ENCODE data around the gene TRAPPC3.
"Not testable (repeated sequence)": the region's sequence is repeated elsewhere in the genome, so short reads cannot be mapped to it uniquely, and the experiment has no call there.

The TRAPPC3 gene

GRCh38 chr1:36149237-36149972 lies at the start of gene TRAPPC3:
Gene TRAPPC3, minus strand, starts transcription at chr1:36149486. Its CDS starts 108 bp downstream, at chr1:36149378.
- peak; percentile 100 for DNase-seq

- no peak for DNase-seq
Measured at GRCh38 chr1:36198641-36199040, 49.4 kb upstream of the TRAPPC3 start.

GRCh38 chr1:36196805-36197204 lies 47.5 kb upstream of the TRAPPC3 start:
- not testable (repeated sequence) for DNase-seq

DNA sequence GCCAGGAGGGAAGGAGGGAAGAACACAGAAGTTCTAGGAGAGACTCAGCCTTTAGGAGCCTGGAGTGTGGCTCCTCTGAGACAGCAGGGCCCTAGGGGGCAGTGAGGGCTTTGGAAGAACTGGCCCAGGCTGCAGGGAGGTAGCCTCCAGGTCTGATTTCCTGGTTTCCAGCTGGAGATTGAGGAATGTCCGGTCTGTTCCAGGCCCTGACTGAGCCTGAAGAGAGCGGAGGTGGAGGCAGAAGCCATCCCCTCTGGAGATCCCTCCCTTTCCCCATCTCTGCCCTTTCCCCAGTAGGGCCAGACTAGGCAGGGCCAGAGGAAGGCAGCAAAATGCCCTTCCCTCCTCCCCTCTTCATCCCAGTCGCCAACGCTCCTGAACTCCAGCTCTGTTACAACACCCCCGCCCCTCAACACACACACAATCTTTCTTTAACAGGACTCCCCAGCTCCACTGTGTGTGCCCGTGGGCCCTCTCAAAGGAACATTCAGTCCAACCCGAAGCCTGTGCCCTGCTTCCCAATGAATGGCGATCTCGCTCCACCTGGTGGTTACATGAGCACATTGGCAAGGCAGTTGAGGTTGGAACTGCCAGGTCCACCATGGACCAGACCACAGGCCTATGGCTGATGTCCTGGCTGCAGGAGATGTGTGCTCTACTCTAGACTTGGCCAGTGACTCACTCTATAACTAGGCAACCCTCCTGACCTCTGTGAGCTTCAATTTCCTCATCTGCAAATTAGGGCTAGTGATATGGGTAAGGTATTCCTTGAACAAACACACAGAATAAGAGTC lies 38.7 kb upstream of the TRAPPC3 start:
- peak; percentile 95 for DNase-seq

DNA sequence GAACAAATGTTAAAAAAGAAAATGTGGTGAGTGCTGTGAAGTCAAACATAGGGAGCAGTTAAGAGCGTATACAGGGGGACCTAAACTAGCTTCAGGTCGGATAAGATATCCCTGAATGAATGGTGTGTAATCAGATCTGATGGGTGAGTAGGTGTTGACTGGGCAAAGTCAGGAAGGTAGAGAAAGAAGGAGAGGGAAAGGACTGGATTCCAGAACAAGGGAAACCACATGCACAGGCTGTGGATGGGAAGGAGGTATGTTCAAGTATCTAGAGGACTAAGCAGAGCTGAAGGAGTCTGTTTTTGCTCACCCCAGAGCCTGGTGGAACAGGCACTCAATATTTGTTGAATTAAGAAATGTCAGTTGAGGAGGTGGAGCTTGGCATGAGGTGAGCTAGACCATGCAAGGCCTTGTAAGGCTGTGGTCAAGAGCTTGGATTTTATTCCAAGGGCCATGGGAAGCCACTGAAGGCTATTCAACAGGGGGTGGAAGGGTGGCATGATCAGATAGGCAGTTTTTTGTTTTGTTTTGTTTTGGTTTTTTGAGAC lies 34.1 kb upstream of the TRAPPC3 start:
- no peak for DNase-seq

DNA sequence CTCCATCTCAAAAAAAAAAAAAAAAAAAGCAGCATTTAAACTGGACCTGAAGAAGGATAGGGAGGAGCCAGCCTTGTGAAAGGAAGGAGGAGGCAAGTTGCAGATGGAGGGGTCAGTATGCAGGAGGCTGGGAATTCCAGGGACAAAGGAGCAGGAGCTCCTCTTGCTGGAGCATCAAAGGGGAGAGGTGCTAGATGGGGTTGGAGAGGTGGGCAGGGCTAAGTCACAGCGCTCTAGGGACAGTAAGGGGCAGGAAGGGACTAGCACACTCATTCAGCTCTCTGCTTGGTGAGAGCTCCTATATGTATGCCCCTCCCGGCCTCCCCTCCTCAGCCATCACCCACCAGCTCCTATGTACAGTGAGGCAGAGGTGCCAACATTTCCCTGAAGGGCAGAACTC lies 33.4 kb upstream of the TRAPPC3 start:
- no peak for DNase-seq

DNA sequence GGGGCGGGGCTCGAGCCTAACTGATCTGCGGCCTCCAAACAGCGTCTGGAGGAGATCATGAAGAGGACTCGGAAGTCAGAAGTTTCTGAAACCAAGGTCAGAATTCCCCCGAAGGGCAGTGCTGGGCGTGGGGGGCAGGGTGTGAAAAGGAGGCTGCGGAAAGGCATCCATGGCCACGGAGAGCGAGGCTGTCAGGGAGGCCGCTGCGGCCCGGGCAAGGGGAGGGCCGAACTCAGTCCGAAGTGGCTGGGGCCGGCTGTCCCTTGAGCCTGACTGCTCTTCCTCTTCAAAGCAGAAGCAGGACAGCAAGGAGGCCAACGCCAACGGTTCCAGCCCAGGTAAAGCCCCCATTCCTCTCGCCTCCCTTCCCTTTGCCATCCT lies 29.9 kb upstream of the TRAPPC3 start:
- DNase-seq, result no peak

GRCh38 chr1:36178471-36179219 lies 29.4 kb upstream of the TRAPPC3 start:
- no peak for DNase-seq

DNA sequence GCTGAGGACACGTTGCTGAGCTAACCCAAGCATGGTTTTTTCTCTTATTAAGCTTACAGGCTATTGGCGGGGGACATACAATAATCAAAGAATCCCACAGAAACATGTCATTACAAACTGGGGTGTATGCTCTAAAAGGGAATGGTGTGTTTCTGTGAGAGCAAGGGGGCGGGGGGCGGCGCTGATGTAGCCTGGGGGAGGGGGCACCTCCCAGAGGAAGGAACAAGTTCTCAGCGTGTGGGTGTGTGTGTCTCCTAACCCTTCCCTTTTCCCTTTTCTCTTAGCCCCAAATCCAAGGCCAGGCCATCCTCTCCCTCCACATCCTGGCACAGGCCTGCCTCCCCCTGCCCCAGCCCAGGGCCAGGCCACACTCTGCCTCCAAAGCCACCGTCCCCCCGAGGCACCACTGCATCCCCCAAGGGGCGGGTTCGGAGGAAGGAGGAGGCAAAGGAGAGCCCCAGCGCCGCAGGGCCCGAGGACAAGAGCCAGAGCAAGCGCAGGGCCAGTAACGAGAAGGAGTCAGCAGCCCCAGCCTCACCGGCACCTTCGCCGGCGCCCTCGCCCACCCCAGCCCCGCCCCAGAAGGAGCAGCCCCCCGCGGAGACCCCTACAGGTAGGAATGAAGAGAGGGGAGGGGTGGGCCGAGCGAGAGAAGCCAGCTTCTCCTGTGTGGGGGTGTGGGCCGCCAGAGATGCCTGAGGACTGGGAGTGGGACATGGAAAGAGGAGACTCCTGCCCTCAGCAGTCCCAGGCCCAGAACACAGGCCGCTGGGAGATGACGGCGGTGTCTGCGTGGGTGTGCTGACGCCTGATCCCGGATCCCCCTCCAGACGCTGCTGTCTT lies 28.5 kb upstream of the TRAPPC3 start:
- no peak for DNase-seq

DNA sequence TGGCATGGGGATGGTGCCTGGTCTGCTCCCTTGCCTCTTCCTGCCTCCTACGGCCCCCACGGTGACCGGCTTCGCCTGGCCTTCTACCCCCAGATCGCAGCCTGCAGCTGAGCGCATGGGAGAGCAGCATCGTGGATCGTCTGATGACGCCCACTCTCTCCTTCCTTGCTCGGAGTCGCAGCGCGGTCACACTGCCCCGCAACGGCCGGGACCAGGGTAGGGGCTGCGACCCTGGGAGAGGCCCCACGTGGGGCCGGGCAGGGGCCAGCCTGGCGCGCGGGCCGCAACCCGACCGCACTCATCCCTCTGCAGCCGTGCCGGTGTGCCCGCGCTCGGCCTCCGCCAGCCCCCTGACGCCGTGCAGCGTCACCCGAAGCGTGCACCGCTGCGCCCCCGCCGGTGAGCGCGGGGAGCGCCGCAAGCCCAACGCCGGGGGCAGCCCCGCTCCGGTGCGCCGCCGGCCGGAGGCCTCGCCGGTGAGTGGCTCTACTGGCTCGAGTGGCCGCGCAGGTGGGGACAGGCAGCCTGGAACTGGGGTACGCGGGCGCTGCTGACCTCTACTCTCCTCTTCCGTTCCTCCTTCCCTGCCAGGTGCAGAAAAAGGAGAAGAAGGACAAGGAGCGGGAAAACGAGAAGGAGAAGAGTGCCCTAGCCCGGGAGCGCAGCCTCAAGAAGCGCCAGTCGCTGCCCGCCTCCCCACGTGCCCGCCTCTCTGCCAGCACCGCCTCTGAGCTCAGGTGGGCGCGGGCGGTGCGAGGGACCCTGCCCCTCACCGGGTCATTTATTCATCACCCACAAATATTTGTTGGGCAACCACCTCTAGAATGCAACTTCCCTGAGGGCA lies 27.0 kb upstream of the TRAPPC3 start:
- no peak for DNase-seq

GRCh38 chr1:36175137-36176095 lies 26.1 kb upstream of the TRAPPC3 start:
- peak; percentile 67 for DNase-seq

- DNase-seq, result no peak
Measured at GRCh38 chr1:36174713-36175112, 25.4 kb upstream of the TRAPPC3 start.

DNA sequence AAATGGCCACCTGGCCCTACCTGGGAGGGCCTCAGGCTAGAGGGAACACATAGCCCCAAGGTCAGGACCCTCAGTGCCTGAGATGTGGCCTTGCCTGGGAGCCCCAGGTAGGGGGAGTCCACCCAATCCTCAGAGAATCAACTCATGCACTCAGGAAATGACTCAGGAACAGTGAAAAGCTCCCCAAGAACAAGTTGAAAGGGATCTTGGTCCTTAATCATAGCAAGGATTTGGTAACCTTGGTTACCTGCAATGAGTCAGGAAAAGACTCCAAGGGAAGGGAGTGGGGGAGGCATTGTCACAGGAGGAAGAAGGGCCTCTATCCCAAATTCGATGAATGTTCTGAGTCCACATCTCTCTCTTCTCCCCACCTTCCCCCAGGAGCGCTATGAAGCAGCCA lies 23.7 kb upstream of the TRAPPC3 start:
- peak; percentile 16 for DNase-seq

DNA sequence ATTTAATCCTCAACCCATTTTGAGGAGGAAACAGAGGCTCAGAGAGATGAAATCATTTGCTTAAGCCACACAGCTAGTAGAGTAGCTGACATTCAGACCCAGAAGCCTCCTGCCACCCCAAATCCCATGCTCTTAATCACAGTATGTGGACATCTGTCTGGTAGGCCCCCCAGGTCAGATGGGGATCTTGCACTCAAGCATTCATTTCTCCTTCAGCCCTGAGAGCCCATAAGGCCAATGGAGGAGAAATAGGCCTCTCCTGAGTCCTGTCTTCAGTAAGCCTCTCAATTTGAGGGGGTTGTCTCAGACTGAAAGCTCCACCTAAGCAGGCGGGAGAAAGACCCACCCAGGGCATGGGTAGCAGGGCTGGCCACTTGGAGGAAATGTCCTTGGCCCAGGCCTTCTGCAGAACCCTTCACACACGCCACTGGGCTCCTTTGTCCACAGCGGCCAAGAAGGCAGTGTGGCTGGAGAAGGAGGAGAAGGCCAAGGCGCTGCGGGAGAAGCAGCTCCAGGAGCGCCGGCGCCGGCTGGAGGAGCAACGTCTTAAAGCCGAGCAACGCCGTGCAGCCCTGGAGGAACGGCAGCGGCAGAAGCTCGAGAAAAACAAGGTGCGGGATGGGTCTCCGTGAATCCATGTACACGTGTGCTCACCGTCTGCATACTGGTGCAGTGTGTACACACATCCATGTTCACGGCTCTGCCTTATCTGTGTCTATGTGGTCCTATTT lies 22.9 kb upstream of the TRAPPC3 start:
- DNase-seq, result no peak

DNA sequence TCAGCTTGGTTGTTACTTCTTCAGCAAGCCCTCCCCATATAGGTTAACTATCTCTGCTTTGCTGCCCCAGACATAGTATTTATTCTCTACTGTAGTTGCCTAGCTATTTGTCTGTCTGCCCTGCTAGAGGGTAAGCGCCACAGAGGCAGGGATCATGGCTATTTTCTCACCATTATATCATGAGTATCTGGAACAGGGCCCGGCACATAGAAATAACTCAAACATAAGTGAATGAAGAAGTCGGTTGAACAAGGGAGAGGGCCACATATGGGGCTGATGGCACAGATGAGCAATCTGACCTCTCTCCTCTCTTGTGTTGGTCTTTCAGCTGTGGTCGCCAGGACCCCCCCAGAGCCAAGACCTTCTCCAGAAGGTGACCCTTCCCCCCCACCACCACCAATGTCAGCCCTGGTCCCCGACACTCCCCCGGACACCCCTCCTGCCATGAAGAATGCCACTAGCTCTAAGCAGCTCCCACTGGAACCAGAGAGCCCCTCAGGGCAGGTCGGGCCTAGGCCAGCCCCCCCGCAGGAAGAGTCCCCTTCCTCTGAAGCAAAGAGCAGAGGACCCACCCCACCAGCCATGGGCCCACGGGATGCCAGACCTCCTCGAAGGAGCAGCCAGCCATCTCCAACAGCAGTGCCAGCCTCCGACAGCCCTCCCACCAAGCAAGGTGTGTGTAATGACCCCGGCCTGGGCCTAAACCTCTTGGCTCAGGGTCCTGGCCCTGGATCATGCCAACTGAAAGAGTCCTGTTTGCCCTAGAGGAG lies 21.5 kb upstream of the TRAPPC3 start:
- no peak for DNase-seq

DNA sequence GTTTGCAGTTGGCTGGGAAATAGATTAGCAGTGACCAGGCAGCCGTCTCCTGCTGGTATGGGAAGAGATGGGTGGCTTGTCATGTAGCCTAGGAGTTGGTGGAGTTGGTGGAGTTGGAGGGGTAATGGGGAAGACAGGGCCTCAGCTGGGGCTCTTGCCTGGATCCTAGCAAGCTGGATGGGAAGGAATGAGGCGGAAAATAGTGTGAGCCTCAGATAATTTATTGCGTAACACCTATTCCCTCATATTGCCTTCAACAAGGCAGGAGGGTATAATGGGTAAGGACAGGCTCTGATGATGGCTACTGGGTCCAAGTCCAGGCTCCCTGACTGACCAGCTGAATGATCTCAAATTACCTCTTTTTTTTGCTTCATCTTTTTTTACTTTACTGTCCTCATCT lies 19.2 kb upstream of the TRAPPC3 start:
- DNase-seq, result no peak

GRCh38 chr1:36166938-36167905 lies 17.9 kb upstream of the TRAPPC3 start:
- no peak for DNase-seq

Measured in DMS53 (cell line).